DOHH2 (cell line): ENCODE data around the gene RPL15.
"Not testable (repeated sequence)": the region's sequence is repeated elsewhere in the genome, so short reads cannot be mapped to it uniquely, and the experiment has no call there.

Source experiments
- H3F3A ChIP-seq: fragments of 200-600 bp; sonication (generic), shearing (Covaris generic); 2 replicates; pipeline ENCODE4 v1.6.0; 2016; ENCODE audit warnings: antibody characterized with exemption, mild to moderate bottlenecking; ENCODE audit not compliant: control insufficient read depth, insufficient read depth
- H3K27ac ChIP-seq: fragments of 200-600 bp; sonication (generic); 2 replicates; pipeline ENCODE4 v1.5.1; 2014; ENCODE audit warnings: low read depth, mild to moderate bottlenecking, low read length, moderate library complexity
- H3K27me3 ChIP-seq: fragments of 200-600 bp; sonication (generic); 2 replicates; pipeline ENCODE4 v1.6.1; 2014; ENCODE audit warnings: mild to moderate bottlenecking, low read length, mixed read lengths; ENCODE audit not compliant: control insufficient read depth
- H3K36me3 ChIP-seq: fragments of 200-600 bp; sonication (generic); 2 replicates; pipeline ENCODE4 v1.6.1; 2014; ENCODE audit warnings: mild to moderate bottlenecking, low read length, moderate library complexity, mixed read lengths; ENCODE audit not compliant: control insufficient read depth
- H3K4me1 ChIP-seq: fragments of 200-600 bp; sonication (generic); 2 replicates; pipeline ENCODE4 v1.6.1; 2014; ENCODE audit warnings: mild to moderate bottlenecking, low read length, mixed read lengths; ENCODE audit not compliant: control insufficient read depth
- H3K4me2 ChIP-seq: fragments of 200-600 bp; sonication (generic); 2 replicates; pipeline ENCODE4 v1.6.0; 2014; ENCODE audit warnings: mild to moderate bottlenecking, low read length, moderate library complexity
- H3K4me3 ChIP-seq: fragments of 200-600 bp; sonication (generic); 2 replicates; pipeline ENCODE4 v1.5.1; 2014; ENCODE audit warnings: mild to moderate bottlenecking, low read length, mixed read lengths
- H3K79me2 ChIP-seq: fragments of 200-600 bp; sonication (generic); 2 replicates; pipeline ENCODE4 v1.6.1; 2014; ENCODE audit warnings: mild to moderate bottlenecking, low read length, mixed read lengths; ENCODE audit not compliant: control insufficient read depth
- H3K9me2 ChIP-seq: fragments of 200-600 bp; sonication (generic); replicated peaks from 2 replicates; pipeline ENCODE4 v1.6.1; 2014; ENCODE audit warnings: mild to moderate bottlenecking, low read length, mixed read lengths; ENCODE audit not compliant: control insufficient read depth
- H3K9me3 ChIP-seq: fragments of 200-600 bp; sonication (generic); 2 replicates; pipeline ENCODE4 v1.6.1; 2014; ENCODE audit warnings: antibody characterized with exemption, low read length, mixed read lengths; ENCODE audit not compliant: control insufficient read depth, insufficient read depth
- H4K20me1 ChIP-seq: fragments of 200-600 bp; sonication (generic); 2 replicates; pipeline ENCODE4 v1.6.0; 2014; ENCODE audit warnings: low read depth, mild to moderate bottlenecking, antibody characterized with exemption, low read length, moderate library complexity; ENCODE audit not compliant: control insufficient read depth, insufficient read depth
- CTCF ChIP-seq: fragments of 200-600 bp; sonication (generic); IDR thresholded peaks from one replicate; pipeline ENCODE4 v1.5.1; 2014; ENCODE audit warnings: antibody characterized with exemption, mild to moderate bottlenecking, low read depth, low read length; ENCODE audit not compliant: poor library complexity, severe bottlenecking
- EZH2phosphoT487 ChIP-seq: fragments of 200-600 bp; sonication (generic); IDR thresholded peaks from 2 replicates; pipeline ENCODE4 v1.6.1; 2017; ENCODE audit warnings: borderline replicate concordance, mild to moderate bottlenecking, antibody characterized with exemption, low read length, moderate library complexity, mixed read lengths

Gene RPL15

DNA sequence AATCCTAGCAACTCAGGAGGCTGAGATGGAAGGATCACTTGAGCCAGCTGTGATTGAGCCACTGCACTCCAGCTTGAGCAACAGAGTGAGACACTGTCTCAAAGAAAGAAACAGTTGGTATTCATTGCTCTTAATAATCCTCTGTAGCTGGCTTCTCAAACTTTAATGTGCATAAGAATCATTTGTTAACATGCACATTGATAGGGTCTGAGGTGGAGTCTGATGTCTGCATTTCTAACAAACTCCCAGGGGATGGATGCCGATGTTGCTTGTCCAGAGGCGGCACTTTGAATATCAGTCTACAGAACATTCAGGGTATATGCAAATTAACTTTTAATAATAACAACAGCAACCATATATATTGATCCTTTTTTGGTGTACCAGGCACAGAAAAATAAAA, 40.0 kb upstream of the RPL15 start:
- Histone ChIP-seq H3K4me3 (no peak overlapping the region), H3K4me1 (peaks cover 4% of the 10 kb centered on the region), H3K27ac (no peak overlapping the region), H3K4me2 (no peak overlapping the region), H3K9me2 (no peaks in the 10 kb centered on the region), H3F3A (no peaks in the 10 kb centered on the region), H3K79me2 (peaks cover 15% of the 10 kb centered on the region), H3K27me3 (no peaks in the 10 kb centered on the region), H3K9me3 (no peaks in the 10 kb centered on the region), H4K20me1 (peaks cover 4% of the 10 kb centered on the region; the same call in 1 of the 2 replicates), H3K36me3 (no peaks in the 10 kb centered on the region)
- TF ChIP-seq CTCF, result no peak
- TF ChIP-seq EZH2phosphoT487, result no peak

DNA sequence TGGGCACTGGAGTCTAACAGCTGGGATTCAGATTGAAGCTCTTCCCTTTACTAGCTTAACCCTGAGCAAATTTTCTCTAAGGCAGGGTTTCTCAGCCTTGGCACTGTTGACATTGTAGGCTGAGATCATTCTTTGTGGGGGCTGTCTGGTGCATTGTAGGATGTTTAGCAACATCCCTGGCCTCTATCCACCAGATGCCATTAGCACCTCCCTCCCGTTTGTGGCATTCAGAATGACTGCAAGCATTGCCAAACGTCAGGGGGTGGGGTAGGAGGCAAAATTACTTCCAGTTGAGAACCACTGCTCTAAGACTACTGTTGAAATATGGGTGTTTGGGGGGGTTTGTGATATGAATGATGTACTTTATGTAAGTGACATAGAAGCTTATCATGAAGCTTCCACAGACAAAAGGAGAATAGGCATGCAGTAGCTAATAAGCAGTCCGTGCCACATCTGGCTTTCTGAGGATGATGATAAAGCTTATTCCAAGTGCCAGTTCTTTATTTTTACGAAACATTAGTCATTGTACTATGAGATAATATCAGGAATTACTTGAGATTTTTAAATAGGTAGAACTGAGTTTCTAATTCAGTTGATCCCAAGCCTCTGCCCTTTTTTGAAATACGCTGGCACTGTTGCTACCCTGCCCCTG, 39.5 kb upstream of the RPL15 start:
- H3K79me2 ChIP-seq, result peaks cover 15% of the 10 kb centered on the region
- peaks cover 4% of the 10 kb centered on the region; the same call in 1 of the 2 replicates for H4K20me1 ChIP-seq
- no peaks in the 10 kb centered on the region for H3K27me3 ChIP-seq
- TF ChIP-seq CTCF, result no peak
- H3K27ac ChIP-seq, result no peak overlapping the region
- no peaks in the 10 kb centered on the region for H3K36me3 ChIP-seq
- no peaks in the 10 kb centered on the region for H3F3A ChIP-seq
- H3K9me2 ChIP-seq, result no peaks in the 10 kb centered on the region
- no peak overlapping the region for H3K4me2 ChIP-seq
- H3K4me1 ChIP-seq, result peaks cover 4% of the 10 kb centered on the region
- H3K4me3 ChIP-seq, result no peak overlapping the region
- no peaks in the 10 kb centered on the region for H3K9me3 ChIP-seq

DNA sequence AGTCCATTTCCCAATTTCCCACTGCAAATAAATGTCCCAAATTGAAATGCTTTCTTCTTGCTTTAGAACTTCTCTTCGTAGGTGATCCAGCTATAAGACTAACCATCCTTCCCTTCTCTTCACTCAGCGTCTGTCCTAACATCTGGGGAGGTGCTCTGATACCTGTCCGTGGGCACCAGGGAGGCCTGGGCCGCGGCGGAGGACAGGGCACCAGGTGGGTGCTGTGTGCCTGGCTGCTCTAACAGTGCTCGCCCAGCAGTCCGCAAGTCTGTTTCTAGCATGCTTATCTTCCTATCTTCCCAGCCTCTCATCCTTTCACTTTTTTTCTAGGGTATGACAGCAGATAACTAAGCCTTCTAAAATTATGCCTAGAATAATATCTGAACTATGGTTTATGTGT, 37.4 kb upstream of the RPL15 start:
- H3K27ac ChIP-seq, result no peak overlapping the region
- peaks cover 4% of the 10 kb centered on the region for H3K4me1 ChIP-seq
- no peaks in the 10 kb centered on the region for H3K36me3 ChIP-seq
- H3K4me2 ChIP-seq, result no peak overlapping the region
- H3K4me3 ChIP-seq, result no peak overlapping the region
- peaks cover 15% of the 10 kb centered on the region for H3K79me2 ChIP-seq
- H3K9me3 ChIP-seq, result no peaks in the 10 kb centered on the region
- H4K20me1 ChIP-seq, result peaks cover 4% of the 10 kb centered on the region; the same call in 1 of the 2 replicates
- no peaks in the 10 kb centered on the region for H3K9me2 ChIP-seq
- H3K27me3 ChIP-seq, result no peaks in the 10 kb centered on the region
- no peak for TF ChIP-seq EZH2phosphoT487
- H3F3A ChIP-seq, result no peaks in the 10 kb centered on the region

GRCh38 chr3:23880703-23881339, 36.1 kb upstream of the RPL15 start:
- H3K9me3 ChIP-seq, result no peaks in the 10 kb centered on the region
- no peak overlapping the region for H3K4me2 ChIP-seq
- no peaks in the 10 kb centered on the region for H3F3A ChIP-seq
- H3K27me3 ChIP-seq, result no peaks in the 10 kb centered on the region
- H3K4me1 ChIP-seq, result peaks cover 4% of the 10 kb centered on the region
- H3K36me3 ChIP-seq, result no peaks in the 10 kb centered on the region
- H4K20me1 ChIP-seq, result peaks cover 4% of the 10 kb centered on the region; the same call in 1 of the 2 replicates
- H3K9me2 ChIP-seq, result no peaks in the 10 kb centered on the region
- H3K4me3 ChIP-seq, result no peak overlapping the region
- TF ChIP-seq CTCF (no peak), EZH2phosphoT487 (no peak)
- no peak overlapping the region for H3K27ac ChIP-seq
- H3K79me2 ChIP-seq, result peaks cover 15% of the 10 kb centered on the region

GRCh38 chr3:23881993-23882392, 34.9 kb upstream of the RPL15 start:
- not testable (repeated sequence) for H3K9me3 ChIP-seq, H3K27me3 ChIP-seq, H3K9me2 ChIP-seq, H3F3A ChIP-seq, H3K4me3 ChIP-seq, H4K20me1 ChIP-seq, H3K27ac ChIP-seq, H3K4me1 ChIP-seq, H3K4me2 ChIP-seq, H3K36me3 ChIP-seq
- peaks cover 12% of the 10 kb centered on the region for H3K79me2 ChIP-seq
